Mucosa of gallbladder (tissue), 1 donor: ENCODE data around the gene DBN1. TPM values are rescaled to one million over a fixed set of nuclear protein-coding genes. Genes with fewer than 3 reads are reported as not detected.

Experiments used
- DNase-seq: peaks from one replicate; pipeline ENCODE4 v3.0.0-alpha.2; 2020; ENCODE audit warnings: low spot score
- total RNA-seq: library from RNA; stranded (reverse); gene quantifications from one replicate; pipeline ENCODE4 v1.2.1, GENCODE V29; 2021
- donor health status: DM: no; HTN: no; CAD: no.

Gene DBN1
- total RNA-seq, 1 donor from 2014 or later, result 89.0 TPM

- DNase-seq, result peak; percentile 94
Observed at GRCh38 chr5:177455661-177456590, 17.5 kb downstream of the DBN1 start.

DNA sequence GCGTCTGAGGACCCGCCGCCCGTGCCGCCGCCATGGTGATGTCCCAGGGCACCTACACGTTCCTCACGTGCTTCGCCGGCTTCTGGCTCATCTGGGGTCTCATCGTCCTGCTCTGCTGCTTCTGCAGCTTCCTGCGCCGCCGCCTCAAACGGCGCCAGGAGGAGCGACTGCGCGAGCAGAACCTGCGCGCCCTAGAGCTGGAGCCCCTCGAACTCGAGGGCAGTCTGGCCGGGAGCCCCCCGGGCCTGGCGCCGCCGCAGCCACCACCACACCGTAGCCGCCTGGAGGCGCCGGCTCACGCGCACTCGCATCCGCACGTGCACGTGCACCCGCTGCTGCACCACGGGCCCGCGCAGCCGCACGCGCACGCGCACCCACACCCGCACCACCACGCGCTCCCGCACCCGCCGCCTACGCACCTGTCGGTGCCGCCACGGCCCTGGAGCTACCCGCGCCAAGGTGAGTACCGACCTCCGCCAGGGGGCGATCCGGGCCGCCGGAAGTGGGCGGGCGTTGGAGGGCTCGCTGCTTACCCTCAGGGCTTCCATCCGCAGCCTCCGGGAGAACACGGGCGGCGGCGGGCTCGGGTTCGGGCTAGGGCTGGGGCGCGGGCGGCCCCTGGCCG is 18.3 kb downstream of the DBN1 start:
- peak; percentile 85 for DNase-seq

DNA sequence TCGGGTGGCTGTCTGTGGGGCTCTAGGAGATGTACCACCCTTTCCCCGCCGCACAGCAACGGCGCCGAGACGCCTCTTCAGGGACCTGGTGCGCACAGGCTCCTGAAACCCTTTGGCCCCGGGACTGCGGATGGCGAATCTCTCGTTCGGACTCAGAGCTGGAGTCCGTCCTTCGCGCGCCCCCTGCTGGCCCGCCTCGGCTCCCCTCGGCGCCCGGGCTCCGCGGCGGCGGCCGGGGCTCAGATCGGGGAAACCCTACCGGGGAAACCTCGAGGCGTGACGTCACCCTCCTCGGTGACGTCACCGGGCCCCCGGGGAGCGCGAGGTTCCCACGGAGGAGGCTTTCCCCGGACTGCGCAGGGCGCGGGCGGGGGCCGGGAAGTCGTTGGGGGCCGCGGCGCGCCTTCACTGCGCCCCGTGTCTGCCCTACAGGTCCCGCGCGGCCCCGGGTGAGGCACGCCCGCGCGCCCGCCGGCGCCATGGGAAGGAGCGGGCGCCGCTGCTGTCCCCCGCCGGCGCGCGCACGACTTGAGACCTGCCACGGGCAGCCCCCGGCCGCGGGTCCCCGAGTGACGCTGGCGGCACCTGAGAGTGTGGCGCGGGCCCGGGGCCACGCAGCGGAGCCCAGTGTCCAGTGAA is 18.9 kb downstream of the DBN1 start:
- peak; percentile 94 for DNase-seq

DNA sequence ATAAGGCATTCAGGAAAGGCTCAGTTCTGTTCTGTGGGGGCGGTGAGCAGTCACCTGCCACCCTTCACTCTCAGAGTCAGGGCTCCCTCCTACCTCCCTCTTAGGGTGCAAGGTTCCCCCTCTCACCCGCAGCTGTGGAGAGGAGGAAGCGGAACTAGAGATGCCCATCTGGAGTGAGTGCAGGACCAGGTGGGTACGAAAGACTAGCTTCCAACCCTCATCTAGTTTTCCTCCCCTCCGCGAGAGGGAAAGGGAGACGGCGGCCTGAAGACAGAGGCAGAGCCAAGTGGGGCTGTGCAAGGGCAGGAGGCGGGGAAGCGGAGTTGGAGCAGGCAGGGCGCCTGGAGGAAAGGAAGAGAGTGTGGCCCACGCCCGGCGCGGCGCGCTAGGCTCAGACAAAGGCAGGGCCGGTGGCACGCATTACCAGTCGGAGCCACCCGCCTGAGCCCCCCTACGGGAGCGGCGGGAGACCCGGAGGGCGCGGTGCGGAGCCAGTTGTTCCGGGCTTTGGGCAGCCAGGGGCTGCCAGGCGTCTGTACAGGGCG is 19.5 kb downstream of the DBN1 start:
- no peak for DNase-seq

GRCh38 chr5:177452688-177453638 is 20.5 kb downstream of the DBN1 start:
- DNase-seq, result no peak

DNA sequence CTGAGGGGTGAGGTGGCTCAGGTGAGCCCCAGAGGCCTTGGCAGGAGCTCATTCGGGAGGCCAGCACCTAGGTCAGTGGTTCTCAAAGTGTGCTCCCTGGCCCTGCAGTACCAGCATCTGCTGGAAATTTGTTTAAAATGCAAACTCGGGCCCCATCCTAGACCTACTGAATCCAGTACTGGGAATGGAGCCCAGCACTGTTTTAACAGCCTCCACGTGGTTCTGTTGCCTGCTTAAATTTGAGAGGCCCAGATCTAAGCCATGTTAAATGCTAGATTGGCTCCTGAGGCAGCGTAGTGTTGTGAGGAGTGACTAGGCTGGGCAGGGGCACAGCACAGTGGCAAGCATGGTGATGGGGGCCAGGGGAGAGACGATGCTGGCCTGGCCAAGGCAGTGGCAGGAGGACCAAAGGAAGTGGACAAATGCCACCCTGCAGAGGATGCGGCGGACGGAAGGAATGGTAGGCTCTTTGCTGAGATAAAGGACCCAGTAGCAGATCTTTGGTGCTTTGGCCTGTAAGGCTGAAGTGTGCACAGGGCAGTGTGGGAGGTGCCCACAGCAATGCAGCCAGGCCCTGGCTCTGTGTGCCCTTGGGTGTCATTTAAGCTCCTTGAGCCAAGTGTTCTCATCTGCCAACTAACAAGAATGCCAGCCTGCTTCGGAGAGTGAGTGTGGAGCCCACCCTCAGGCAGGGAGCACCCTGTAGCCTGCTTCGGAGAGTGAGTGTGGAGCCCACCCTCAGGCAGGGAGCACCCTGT is 22.6 kb downstream of the DBN1 start:
- DNase-seq, result no peak

DNA sequence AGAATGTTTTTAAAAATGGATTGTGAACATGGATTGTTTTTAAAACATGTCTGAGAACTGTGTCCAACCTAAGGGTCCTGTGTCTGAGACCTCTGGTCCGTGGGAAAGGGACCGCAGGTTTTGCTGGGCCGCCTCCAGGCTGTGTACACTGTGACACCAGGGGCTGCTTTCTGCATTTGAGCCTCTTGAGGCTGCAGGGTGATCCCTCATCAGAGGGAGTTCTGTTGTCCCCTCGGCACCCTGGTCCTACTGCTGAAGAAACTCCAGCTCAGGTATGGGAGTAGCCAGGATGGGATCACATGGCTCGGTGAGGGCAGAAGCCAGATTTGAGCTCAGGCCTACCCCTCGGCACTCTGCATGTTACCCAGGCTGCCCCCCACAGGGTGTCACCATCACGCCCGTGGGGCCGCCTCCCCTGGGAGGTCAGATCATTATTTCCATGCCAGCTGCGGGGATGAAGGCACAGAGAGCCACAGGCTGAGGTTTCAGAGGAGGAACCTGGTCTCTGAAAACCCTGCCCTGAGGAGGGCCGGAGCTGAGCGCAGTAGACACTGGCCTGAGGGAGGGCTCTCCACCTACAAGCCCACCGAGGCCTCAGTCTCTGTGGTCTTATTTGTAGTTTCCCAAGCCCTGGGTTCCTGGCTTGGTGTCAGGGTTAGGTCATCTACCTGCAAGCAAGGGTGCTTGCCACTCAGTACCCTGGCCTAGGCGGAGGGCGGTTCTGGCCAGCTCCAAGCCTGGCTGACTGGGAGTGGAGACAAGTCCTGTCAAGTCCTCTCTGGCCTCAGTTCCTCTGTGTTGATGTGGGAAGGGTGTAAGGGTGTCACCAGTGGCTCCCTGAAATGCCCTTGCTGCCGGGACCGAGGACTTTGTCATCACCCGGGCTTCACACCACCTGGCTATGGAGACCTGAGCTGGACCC is 24.0 kb downstream of the DBN1 start:
- no peak for DNase-seq

DNA sequence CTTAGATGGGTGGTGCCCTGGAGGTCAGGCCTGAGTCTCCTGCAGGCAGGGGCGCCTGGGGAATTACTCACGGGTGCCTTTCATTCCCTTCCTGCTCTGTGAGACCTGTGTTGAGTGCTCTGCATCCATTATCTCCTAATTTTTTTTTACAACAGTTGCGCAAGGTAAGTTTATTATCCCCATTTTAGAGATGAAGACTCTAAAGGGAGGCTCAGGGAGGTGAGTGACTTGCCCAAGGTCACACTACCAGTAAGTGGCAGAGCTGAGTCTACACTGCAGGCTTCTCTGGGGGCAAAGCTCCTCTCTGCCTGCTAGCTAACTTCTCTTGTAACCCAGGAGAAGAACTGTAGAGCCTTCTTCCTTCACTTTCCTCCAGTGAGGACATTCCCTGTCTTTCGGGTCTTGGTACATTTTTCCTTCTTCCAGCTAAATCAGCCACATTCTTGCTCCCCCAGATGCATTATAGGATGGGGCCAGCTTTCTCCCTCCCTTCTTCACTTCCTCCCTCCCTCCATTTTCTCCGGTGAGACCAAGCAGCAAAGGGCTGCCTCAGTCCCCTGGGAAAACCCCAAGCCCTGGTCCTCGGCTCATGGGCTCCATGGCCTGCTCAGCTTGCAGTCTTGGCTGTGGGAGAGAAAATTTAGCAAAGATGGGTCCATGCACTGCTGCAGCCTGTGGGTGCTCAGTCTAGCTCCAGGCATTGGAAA is 25.0 kb downstream of the DBN1 start:
- DNase-seq, result no peak

- DNase-seq, result peak; percentile 47
Observed at GRCh38 chr5:177447611-177448243, 25.7 kb downstream of the DBN1 start.

DNA sequence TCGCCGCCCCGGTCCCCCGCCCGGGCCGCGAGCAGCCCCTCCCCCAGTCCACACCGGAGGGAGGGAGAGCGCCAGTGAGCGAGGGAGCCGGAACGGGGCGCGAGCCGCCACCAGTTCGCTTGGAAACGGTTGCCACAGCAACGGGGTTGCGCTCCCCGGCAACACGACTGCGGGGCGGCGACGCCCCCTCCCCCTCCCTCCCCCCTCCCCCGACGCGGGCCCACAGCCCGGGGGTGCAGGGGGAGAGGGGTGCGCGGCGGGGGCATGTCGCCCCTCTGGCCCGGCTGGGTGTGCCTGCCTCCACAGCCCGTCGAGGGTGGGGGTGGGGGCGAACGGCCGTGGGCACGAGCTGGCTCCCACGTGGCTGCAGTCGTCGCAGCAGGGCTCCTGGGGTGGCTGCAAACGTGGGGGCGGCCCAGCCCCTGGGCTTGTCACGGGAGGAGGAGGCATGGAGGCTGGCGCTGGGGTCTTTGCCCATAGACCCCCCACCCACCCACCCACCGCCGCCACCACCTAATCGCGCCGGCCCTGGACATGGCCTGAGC is 26.3 kb downstream of the DBN1 start:
- DNase-seq, result peak; percentile 45

- peak; percentile 56 for DNase-seq
Observed at GRCh38 chr5:177446200-177447065, 27.0 kb downstream of the DBN1 start, which contains the start of gene PRR7. PRR7 (plus strand) TSS chr5:177446814; CDS start chr5:177455068, 8,254 bp downstream.

GRCh38 chr5:177445917-177446199 is 27.6 kb downstream of the DBN1 start:
- DNase-seq, result no peak

DNA sequence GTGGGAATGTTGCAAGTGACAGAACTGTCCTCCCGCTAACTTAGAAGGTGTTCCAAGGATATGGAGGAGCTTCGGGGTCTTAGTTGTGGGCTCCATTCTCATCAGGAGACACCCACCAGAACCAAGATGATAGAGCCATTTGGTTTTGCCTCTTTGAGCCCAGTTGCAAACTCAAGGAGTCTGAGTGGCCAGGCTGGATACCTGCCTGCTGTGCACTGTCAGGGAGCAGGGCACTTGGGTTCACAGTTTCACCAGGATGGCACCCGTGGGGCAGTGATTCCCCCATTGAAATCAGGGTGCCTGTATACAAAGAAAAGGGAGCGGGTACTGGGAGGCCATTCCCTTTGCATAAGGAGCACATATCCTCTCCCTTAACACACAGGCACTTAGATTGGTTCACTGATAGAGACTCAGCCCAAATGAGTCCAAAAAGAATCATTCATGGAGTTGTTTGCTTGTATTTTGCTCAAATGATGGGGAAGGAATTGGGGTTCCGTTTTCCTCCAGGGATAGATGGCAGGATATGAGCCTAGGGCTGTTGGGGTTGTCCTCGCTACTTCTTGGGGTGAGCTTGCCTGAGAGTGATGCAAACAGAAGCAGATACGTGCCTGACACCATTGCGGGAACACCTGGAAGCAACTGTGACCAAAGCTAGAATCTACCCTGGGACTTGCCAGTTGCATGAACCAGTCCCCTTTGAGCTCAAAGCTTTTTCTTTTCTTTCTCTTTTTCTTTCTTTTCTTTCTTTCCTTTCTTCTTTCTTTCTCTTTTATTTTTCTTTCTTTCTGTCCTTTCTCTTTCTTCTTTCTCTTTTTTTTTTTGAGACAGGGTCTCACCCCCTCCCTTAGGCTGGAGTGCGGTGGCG is 28.1 kb downstream of the DBN1 start:
- DNase-seq, result no peak

GRCh38 chr5:177444106-177445051 is 29.1 kb downstream of the DBN1 start:
- no peak for DNase-seq
